ENCODE measurements around the gene CDH23. TPM values are rescaled to one million over a fixed set of nuclear protein-coding genes. Genes with fewer than 3 reads are reported as not detected.
A peak's percentile ranks its signal among the peaks of the same experiment; 100 is the strongest.

The CDH23 gene
- total RNA-seq, 6 donors from 2014 or later: 4.7 to 29.3 (median 10.4) TPM

- 78 to 80% methylated on average over 2 to 3 of the region's 3 CpGs for WGBS, 2 donors
- DNase-seq (no peak), ATAC-seq (ENCODE audit: low FRiP score in 2 of 2) (no peak)
- TF ChIP-seq EP300 (IDR thresholded peaks at IDR 0.05) (no peak), POLR2AphosphoS5 (IDR thresholded peaks at IDR 0.05) (no peak), POLR2A (IDR thresholded peaks at IDR 0.05) (no peak), CTCF (IDR thresholded peaks at IDR 0.05) (no peak)
- Histone ChIP-seq H3K27ac (peak overlapping the region; percentile 88 to 97 (median 96)), H3K36me3 (peaks cover 0 to 17% (median 0%) of the 10 kb centered on the region in 4 donors), H3K27me3 (no peaks in the 10 kb centered on the region), H3K9me3 (no peaks in the 10 kb centered on the region), H3K4me3 (peak overlapping the region in 3 of 4 donors; percentile 77 to 84 (median 80)), H3K4me1 (peaks cover 81 to 96% (median 90%) of the 10 kb centered on the region in 4 donors)
Observed at GRCh38 chr10:71770255-71770654, 373.5 kb downstream of the CDH23 start.

GRCh38 chr10:71770789-71771188 lies 374.1 kb downstream of the CDH23 start:
- DNase-seq: peak in 1 of 2 donors; percentile 84
- 70 to 82% methylated on average over 2 to 3 of the region's 3 CpGs for WGBS, 2 donors

GRCh38 chr10:71771204-71771603 lies 374.5 kb downstream of the CDH23 start:
- Histone ChIP-seq H3K36me3 (peaks cover 0 to 17% (median 0%) of the 10 kb centered on the region in 4 donors), H3K9me3 (no peaks in the 10 kb centered on the region), H3K4me3 (peak overlapping the region in 3 of 4 donors; percentile 77 to 84 (median 80)), H3K27me3 (no peaks in the 10 kb centered on the region), H3K27ac (peak overlapping the region; percentile 88 to 97 (median 96)), H3K4me1 (peaks cover 78 to 96% (median 86%) of the 10 kb centered on the region in 4 donors)
- TF ChIP-seq CTCF (IDR thresholded peaks at IDR 0.05) (no peak), EP300 (IDR thresholded peaks at IDR 0.05) (no peak), POLR2AphosphoS5 (IDR thresholded peaks at IDR 0.05) (no peak), POLR2A (IDR thresholded peaks at IDR 0.05) (no peak)
- ATAC-seq (ENCODE audit: low FRiP score in 2 of 2) (no peak), DNase-seq (no peak)
- WGBS, 2 donors: 46% methylated on average over 2 of the region's 2 CpGs; no CpG with 5 or more reads in 1 of the 2 donors

More at GRCh38 chr10:71770789-71771188, 374.1 kb downstream of the CDH23 start:
- ATAC-seq (ENCODE audit: low FRiP score in 2 of 2): no peak
- H3K36me3 ChIP-seq: peaks cover 0 to 17% (median 0%) of the 10 kb centered on the region in 4 donors
- TF ChIP-seq POLR2A (IDR thresholded peaks at IDR 0.05) (peak in 1 of 4 donors; percentile 43), POLR2AphosphoS5 (IDR thresholded peaks at IDR 0.05) (peak; percentile 69 to 77), EP300 (IDR thresholded peaks at IDR 0.05) (peak in 1 of 4 donors; percentile 30), CTCF (IDR thresholded peaks at IDR 0.05) (no peak)
- peak overlapping the region; percentile 88 to 97 (median 96) for H3K27ac ChIP-seq
- peaks cover 79 to 96% (median 87%) of the 10 kb centered on the region in 4 donors for H3K4me1 ChIP-seq
- H3K9me3 ChIP-seq: no peaks in the 10 kb centered on the region
- H3K4me3 ChIP-seq: peak overlapping the region in 3 of 4 donors; percentile 77 to 84 (median 80)
- H3K27me3 ChIP-seq: no peaks in the 10 kb centered on the region

- 17 to 24% methylated on average over 2 of the region's 2 CpGs for WGBS, 2 donors
- H3K9me3 ChIP-seq: no peaks in the 10 kb centered on the region
- peak; percentile 41 to 69 for ATAC-seq (ENCODE audit: low FRiP score in 2 of 2)
- H3K27ac ChIP-seq: peak overlapping the region; percentile 88 to 97 (median 96)
- H3K4me1 ChIP-seq: peaks cover 74 to 93% (median 83%) of the 10 kb centered on the region in 4 donors
- TF ChIP-seq CTCF (IDR thresholded peaks at IDR 0.05): no peak
- TF ChIP-seq EP300 (IDR thresholded peaks at IDR 0.05): no peak
- TF ChIP-seq POLR2A (IDR thresholded peaks at IDR 0.05): peak in 2 of 4 donors; percentile 16 to 63
- peak; percentile 61 to 74 for TF ChIP-seq POLR2AphosphoS5 (IDR thresholded peaks at IDR 0.05)
- DNase-seq: peak in 1 of 2 donors; percentile 68
- no peaks in the 10 kb centered on the region for H3K27me3 ChIP-seq
- peak overlapping the region; percentile 67 to 84 (median 78) for H3K4me3 ChIP-seq
- peaks cover 0 to 17% (median 0%) of the 10 kb centered on the region in 4 donors for H3K36me3 ChIP-seq
Observed at GRCh38 chr10:71771821-71772617, 375.3 kb downstream of the CDH23 start.

Data from upper lobe of left lung (tissue), 6 donors.